ENCODE measurements around the gene SLC35B3.
"Not testable (repeated sequence)": the region's sequence is repeated elsewhere in the genome, so short reads cannot be mapped to it uniquely, and the experiment has no call there.

SLC35B3 gene

DNA sequence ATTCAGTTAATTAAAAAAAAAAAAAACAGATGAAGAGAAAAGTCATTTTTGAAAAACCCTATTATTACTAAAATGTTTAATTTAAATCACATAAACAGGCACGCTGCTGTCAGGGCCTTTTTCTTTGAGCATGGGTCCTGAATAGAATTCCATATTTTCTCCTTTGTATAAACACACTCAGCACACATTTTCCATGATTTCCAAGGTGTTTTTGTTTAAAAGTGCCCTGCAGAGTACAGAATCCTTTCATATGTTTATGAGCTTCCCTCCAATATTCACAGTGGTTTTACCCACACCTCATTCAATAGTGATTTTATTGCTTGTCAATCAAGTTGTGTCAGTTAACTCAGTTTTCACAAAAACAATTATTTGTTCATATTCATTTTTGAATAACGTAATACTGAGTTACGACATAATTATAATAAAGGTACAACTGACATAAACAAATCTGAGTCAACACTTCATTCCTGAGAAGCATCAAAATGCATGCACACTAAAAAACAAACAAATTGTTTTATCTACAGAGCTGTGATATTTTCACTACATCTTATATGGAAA, 15.2 kb downstream of the SLC35B3 start:
- TF ChIP-seq, protein P1, sequence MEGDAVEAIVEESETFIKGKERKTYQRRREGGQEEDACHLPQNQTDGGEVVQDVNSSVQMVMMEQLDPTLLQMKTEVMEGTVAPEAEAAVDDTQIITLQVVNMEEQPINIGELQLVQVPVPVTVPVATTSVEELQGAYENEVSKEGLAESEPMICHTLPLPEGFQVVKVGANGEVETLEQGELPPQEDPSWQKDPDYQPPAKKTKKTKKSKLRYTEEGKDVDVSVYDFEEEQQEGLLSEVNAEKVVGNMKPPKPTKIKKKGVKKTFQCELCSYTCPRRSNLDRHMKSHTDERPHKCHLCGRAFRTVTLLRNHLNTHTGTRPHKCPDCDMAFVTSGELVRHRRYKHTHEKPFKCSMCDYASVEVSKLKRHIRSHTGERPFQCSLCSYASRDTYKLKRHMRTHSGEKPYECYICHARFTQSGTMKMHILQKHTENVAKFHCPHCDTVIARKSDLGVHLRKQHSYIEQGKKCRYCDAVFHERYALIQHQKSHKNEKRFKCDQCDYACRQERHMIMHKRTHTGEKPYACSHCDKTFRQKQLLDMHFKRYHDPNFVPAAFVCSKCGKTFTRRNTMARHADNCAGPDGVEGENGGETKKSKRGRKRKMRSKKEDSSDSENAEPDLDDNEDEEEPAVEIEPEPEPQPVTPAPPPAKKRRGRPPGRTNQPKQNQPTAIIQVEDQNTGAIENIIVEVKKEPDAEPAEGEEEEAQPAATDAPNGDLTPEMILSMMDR (IDR thresholded peaks at IDR 0.05; ENCODE audit: control insufficient read depth, extremely low read depth, insufficient read depth): no peak
- H3K4me3 ChIP-seq (ENCODE audit: low read depth, low read length): no peak overlapping the region
- no peak for DNase-seq (ENCODE audit: low read depth)

DNA sequence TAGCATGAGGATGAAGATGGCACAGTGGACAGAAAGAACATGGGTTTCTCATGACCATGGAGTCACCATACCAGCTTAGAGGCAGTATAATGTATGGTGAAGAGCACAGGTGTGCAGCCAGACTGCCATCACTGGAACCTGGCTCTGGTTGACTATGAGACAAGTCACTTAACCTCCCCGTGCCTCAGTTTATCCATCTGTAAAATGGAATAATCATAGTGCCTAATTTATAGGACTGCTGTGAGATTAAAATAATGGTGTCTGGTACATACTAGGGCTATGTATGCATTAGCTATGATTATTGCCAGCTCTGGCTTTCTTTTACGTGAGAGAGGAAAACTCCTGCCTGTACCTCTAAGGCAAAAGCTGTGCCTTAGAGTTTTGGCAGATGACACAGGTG, 19.4 kb downstream of the SLC35B3 start:
- no peak for DNase-seq (ENCODE audit: low read depth)
- no peak overlapping the region for H3K4me3 ChIP-seq (ENCODE audit: low read depth, low read length)
- TF ChIP-seq, protein P1 (IDR thresholded peaks at IDR 0.05; ENCODE audit: control insufficient read depth, extremely low read depth, insufficient read depth): no peak

DNA sequence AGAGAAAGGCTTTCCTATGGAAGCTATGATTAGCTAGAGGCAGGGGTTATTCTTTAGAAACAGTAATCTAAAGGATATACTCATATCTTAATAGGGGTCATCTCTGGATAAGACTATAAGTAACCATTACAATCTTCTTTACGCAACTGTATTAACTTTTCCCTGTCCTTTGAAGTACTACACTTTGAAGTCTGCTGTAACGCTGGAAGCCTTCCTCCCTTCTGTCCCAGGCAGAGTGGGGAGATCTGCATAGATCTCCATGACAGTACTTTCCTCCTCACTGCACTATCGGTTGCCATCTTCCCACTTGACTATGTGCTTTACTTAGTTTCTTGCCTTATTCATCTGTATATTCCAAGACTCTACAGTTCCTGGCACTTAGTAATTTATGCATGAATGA, 20.1 kb downstream of the SLC35B3 start:
- TF ChIP-seq, protein P1 (IDR thresholded peaks at IDR 0.05; ENCODE audit: control insufficient read depth, extremely low read depth, insufficient read depth): no peak
- no peak for DNase-seq (ENCODE audit: low read depth)
- H3K4me3 ChIP-seq (ENCODE audit: low read depth, low read length): no peak overlapping the region

DNA sequence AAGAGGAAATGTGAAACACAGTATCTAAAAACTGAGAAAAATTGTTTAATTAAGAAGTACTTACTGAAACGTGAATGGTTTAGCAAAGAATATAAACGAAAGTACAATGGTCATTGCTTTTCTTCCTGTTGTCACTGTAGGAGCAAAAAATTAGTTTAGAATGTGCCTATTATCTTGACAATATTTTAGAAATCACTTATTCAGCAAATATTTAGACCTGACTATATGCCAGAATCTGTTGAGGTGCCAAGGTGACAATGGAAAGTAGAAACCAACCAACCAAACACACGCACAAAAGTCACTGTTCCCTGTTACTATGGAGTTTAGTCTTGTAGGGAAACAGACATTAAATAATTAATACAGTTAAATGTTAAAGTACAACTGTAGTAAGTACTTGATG, 20.5 kb downstream of the SLC35B3 start:
- no peak for DNase-seq (ENCODE audit: low read depth)
- no peak overlapping the region for H3K4me3 ChIP-seq (ENCODE audit: low read depth, low read length)
- TF ChIP-seq, protein P1 (IDR thresholded peaks at IDR 0.05; ENCODE audit: control insufficient read depth, extremely low read depth, insufficient read depth): no peak

DNA sequence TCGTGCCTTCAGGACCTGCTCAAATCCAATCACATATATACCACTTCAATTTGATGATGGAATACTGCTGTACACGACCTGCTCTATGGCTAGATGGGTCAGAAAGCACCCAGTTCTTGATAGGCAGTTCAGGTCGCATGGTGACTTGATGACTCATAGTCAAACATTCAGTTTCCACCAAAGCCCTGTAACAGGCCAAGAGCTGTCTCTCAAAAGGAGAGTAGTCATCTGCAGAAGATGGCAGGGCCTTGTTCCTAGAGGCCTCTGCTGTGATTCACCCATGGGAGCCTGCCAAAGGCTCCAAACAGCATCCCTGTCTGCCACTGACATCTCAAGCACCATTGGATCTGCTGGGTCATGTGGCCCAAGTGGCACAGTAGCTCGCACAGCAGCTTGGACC, 29.4 kb downstream of the SLC35B3 start:
- DNase-seq (ENCODE audit: low read depth); H3K4me3 ChIP-seq (ENCODE audit: low read depth, low read length): not testable (repeated sequence)

DNA sequence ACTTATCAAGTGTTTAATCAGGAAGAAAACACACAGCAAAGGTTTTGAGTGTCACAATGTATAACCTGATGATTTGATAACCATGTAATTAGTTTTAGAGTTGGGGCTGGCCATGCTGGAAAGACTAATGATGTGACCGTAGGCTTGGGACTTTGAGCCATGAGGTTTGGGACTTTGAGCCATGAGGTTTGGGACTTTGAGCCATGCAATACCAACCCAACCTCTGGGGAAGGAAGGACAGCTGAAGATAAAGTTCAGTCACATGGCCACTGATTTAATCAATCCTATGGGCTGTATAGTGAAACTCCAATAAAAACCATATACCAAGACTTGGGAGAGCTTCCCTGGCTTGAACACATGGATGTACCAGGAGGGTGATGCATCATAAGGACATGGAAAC, 32.8 kb downstream of the SLC35B3 start:
- TF ChIP-seq, protein P1 (IDR thresholded peaks at IDR 0.05; ENCODE audit: control insufficient read depth, extremely low read depth, insufficient read depth): no peak
- no peak for DNase-seq (ENCODE audit: low read depth)
- H3K4me3 ChIP-seq (ENCODE audit: low read depth, low read length): no peak overlapping the region

DNA sequence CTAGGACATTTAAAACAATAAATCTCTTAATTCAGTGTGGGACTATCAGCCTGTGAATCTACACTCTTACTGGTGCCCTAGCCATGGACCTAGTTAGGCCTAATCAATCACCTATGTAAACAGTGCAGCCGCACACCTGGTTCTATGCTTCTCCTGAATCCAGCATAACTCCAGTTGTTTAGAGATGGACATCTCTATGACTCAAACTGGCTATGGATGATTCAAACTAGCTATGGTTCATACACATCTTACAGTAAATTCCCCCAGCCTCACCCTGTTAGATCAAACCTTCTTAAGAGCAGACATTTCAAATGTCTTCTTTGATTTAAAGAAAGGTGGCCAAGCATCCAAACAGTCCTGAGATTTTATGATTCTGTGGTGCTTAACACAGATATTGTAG, 34.7 kb downstream of the SLC35B3 start:
- TF ChIP-seq, protein P1 (IDR thresholded peaks at IDR 0.05; ENCODE audit: control insufficient read depth, extremely low read depth, insufficient read depth): no peak
- H3K4me3 ChIP-seq (ENCODE audit: low read depth, low read length): no peak overlapping the region
- DNase-seq (ENCODE audit: low read depth): no peak

All from LNCaP clone FGC (cell line).